ENCODE data around the gene PSMC3IP.

DNA sequence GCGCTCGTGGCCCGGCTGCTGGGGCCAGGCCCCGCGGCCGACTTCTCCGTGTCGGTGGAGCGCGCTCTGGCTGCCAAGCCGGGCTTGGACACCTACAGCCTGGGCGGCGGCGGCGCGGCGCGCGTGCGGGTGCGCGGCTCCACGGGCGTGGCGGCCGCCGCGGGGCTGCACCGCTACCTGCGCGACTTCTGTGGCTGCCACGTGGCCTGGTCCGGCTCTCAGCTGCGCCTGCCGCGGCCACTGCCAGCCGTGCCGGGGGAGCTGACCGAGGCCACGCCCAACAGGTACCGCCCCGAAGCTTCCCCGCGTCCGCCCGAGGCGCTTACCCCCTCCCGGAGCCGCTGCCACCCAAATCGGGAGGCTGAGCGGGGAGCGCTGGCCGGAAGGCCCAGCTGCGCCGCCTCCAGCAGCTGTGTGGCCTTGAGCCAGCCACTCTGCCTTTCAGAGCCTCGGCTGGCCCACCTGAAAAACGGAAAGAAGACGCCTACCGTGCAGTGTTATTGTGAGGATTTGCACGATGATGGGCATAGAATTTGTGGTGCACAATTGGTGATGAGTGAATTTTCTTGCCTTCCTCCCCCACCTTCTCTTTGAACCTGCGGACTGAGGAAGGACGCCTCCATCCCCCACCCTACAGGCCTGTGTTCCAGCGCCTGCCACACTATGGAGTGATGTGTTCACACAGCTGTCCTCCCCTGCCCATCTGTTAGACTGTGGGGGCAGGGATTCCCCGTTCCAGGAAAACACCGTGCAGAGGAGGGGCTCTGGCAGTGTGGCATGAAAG, 41.0 kb downstream of the PSMC3IP start:
- TF ChIP-seq, protein P1, sequence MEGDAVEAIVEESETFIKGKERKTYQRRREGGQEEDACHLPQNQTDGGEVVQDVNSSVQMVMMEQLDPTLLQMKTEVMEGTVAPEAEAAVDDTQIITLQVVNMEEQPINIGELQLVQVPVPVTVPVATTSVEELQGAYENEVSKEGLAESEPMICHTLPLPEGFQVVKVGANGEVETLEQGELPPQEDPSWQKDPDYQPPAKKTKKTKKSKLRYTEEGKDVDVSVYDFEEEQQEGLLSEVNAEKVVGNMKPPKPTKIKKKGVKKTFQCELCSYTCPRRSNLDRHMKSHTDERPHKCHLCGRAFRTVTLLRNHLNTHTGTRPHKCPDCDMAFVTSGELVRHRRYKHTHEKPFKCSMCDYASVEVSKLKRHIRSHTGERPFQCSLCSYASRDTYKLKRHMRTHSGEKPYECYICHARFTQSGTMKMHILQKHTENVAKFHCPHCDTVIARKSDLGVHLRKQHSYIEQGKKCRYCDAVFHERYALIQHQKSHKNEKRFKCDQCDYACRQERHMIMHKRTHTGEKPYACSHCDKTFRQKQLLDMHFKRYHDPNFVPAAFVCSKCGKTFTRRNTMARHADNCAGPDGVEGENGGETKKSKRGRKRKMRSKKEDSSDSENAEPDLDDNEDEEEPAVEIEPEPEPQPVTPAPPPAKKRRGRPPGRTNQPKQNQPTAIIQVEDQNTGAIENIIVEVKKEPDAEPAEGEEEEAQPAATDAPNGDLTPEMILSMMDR (optimal IDR thresholded peaks at IDR 0.05 in 1 of 3, IDR thresholded peaks at IDR 0.05 in 1 of 3, conservative IDR thresholded peaks at IDR 0.05 in 1 of 3; ENCODE audit: extremely low read depth in 1 of 3, insufficient read depth in 2 of 3, low read length in 3 of 3) = no peak
- no peak for TF ChIP-seq EZH2 (IDR thresholded peaks at IDR 0.05; ENCODE audit: low read length)
